ENCODE results near the gene ROR2. TPM values are rescaled to one million over a fixed set of nuclear protein-coding genes. Genes with fewer than 3 reads are reported as not detected.

ROR2 gene
- total RNA-seq, 1 experiment from 2014 or later = 2.7 TPM

DNA sequence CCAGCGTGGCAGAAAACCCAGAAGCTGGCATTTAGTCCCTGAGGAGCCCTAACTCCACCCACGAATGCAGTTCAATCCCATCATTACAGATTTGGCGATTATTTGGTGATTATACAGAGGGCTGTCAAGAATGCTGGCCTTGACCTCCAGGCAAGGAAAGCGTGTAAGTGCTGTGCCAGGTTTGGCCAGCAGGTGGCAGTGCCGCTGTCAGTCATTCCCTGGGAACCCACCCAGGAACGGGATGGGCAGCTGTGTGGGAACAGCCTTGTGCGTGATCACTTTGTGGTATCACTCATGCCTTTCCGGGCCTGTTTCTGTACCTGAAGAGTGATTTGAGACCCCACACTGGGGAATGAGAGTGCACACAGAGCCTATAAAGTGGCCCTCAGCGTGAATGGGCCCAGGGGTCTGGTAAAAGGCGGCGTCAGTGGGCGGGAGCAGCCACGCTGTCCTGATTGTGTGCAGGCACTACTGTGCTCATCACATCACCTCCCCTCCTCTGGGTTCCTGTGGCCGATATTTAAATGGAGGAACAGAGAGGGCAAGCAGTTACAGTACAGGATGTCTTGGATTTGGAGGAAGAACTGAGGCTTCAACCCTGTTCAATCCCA lies 215.6 kb downstream of the ROR2 start:
- 0 out of 4 replicates have a peak, but pooled peaks cover 0 to 2% of the 10 kb centered on the region in 2 experiments for H3K4me1 Mint-ChIP-seq
- H3K27me3 ChIP-seq (ENCODE audit: insufficient read depth, low read length) = no peaks in the 10 kb centered on the region
- no CpG with 5 or more reads among the region's 14 CpGs for WGBS (ENCODE audit: extremely low coverage, insufficient read length, low lambda C conversion rate)

More for the DNA sequence above, 215.6 kb downstream of the ROR2 start:
- H3K27ac Mint-ChIP-seq = peak overlapping the region in 1 of 3 experiments; percentile 44; a peak in 1 of 7 replicates
- no peak overlapping the region for H3T11ph ChIP-seq (ENCODE audit: low read length)
- no peak overlapping the region for H3K4ac ChIP-seq (ENCODE audit: low read depth, low read length)
- H4K20me1 ChIP-seq (ENCODE audit: control insufficient read depth, insufficient read depth, insufficient read length) = no peaks in the 10 kb centered on the region
- no peak overlapping the region for H3K56ac ChIP-seq (ENCODE audit: insufficient read length, low read depth, low read length)
- no peak overlapping the region for H2BK15ac ChIP-seq (ENCODE audit: low read depth, low read length)
- no peaks in the 10 kb centered on the region for H3K79me1 ChIP-seq (ENCODE audit: insufficient read depth, low read depth, low read length, poor library complexity, severe bottlenecking)
- DNase-seq = peak; percentile 72
- no peak overlapping the region for H2AK5ac ChIP-seq (ENCODE audit: insufficient read length, low read length)
- no peak overlapping the region for H2BK12ac ChIP-seq (ENCODE audit: insufficient read length, low read depth, low read length)
- no peaks in the 10 kb centered on the region for H3K79me2 ChIP-seq (ENCODE audit: insufficient read depth, low read length)
- no peak overlapping the region for H3K14ac ChIP-seq (ENCODE audit: insufficient read depth, low read length)
- no peaks in the 10 kb centered on the region for H3K9me3 Mint-ChIP-seq
- no peak overlapping the region for H2BK5ac ChIP-seq (ENCODE audit: insufficient read length, low read length)
- H3K4me2 ChIP-seq (ENCODE audit: insufficient read depth, insufficient read length, low read length) = no peak overlapping the region
- no peak overlapping the region for H4K8ac ChIP-seq (replicated peaks; ENCODE audit: insufficient read length, low read depth, low read length)
- H2AFZ ChIP-seq (ENCODE audit: low read length) = no peak overlapping the region
- H4K5ac ChIP-seq (ENCODE audit: insufficient read length, low read depth, low read length) = no peak overlapping the region
- no peak overlapping the region for H3K9ac ChIP-seq (ENCODE audit: extremely low read depth, insufficient read length, low read length)
- TF ChIP-seq, protein P1, sequence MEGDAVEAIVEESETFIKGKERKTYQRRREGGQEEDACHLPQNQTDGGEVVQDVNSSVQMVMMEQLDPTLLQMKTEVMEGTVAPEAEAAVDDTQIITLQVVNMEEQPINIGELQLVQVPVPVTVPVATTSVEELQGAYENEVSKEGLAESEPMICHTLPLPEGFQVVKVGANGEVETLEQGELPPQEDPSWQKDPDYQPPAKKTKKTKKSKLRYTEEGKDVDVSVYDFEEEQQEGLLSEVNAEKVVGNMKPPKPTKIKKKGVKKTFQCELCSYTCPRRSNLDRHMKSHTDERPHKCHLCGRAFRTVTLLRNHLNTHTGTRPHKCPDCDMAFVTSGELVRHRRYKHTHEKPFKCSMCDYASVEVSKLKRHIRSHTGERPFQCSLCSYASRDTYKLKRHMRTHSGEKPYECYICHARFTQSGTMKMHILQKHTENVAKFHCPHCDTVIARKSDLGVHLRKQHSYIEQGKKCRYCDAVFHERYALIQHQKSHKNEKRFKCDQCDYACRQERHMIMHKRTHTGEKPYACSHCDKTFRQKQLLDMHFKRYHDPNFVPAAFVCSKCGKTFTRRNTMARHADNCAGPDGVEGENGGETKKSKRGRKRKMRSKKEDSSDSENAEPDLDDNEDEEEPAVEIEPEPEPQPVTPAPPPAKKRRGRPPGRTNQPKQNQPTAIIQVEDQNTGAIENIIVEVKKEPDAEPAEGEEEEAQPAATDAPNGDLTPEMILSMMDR (conservative IDR thresholded peaks at IDR 0.05) = peak; percentile 98
- H3K9me3 ChIP-seq (ENCODE audit: control insufficient read depth, low read depth, low read length) = no peaks in the 10 kb centered on the region
- H2BK20ac ChIP-seq (ENCODE audit: low read depth, low read length, poor library complexity, severe bottlenecking) = no peak overlapping the region
- no peaks in the 10 kb centered on the region for H3K4me1 ChIP-seq (ENCODE audit: insufficient read depth, low read length)
- H3K23me2 ChIP-seq (ENCODE audit: insufficient read length, low read depth, low read length, poor library complexity, severe bottlenecking) = no peaks in the 10 kb centered on the region
- H3K27me3 Mint-ChIP-seq (ENCODE audit: low read depth) = peaks cover 2% of the 10 kb centered on the region; the same call in 1 of the 2 replicates
- H3K4me3 Mint-ChIP-seq = no peak overlapping the region
- no peak overlapping the region for H3K23ac ChIP-seq (ENCODE audit: insufficient read length, low read depth, low read length)
- no peak overlapping the region for H4K91ac ChIP-seq (ENCODE audit: insufficient read length, low read depth, low read length)
- no peak overlapping the region for H2BK120ac ChIP-seq (ENCODE audit: low read depth, low read length, poor library complexity, severe bottlenecking)
- H3K36me3 Mint-ChIP-seq (ENCODE audit: insufficient read depth in 1 of 3, low read depth in 3 of 3) = no peaks in the 10 kb centered on the region
- no peak overlapping the region for H3K18ac ChIP-seq (ENCODE audit: insufficient read length, low read depth, low read length)
- no peak overlapping the region for H3K27ac ChIP-seq (ENCODE audit: insufficient read length, low read depth, low read length)
